PC-3 (cell line): Measurements from ENCODE around the gene CYBRD1. TPM values are rescaled to one million over a fixed set of nuclear protein-coding genes. Genes with fewer than 3 reads are reported as not detected.

Experiments
- ATAC-seq: fragments of 200-7000 bp; cut with Tn5 transposase; 2 replicates; pipeline ENCODE4 v1.9.1; 2020; ENCODE audit warnings: mild to moderate bottlenecking, moderate library complexity
- BruUV-seq: library from RNA; stranded (reverse); fragments of 400-500 nt; replicated peaks from 2 replicates; lab custom pipeline; 2021; lab: Mats Ljungman, UMichigan
- CTCF ChIA-PET: fragments of 300-600 bp; sonication (Branson Sonifier 250); formaldehyde crosslinking; loops from one replicate; lab custom pipeline; 2022; ENCODE audit warnings: antibody characterized with exemption; lab: Charles Lee
- POLR2A ChIA-PET: fragments of 300-600 bp; sonication (Branson Sonifier 250); formaldehyde crosslinking; loops from one replicate; lab custom pipeline; 2022; ENCODE audit warnings: antibody characterized with exemption; ENCODE audit not compliant: unreplicated experiment; lab: Charles Lee
- DNase-seq: peaks from one replicate; pipeline ENCODE4 v3.0.0-alpha.2; 2015
- H2AFZ ChIP-seq: fragments of 300-600 bp; sonication (generic); 2 replicates; pipeline ENCODE4 v1.6.0; 2016; ENCODE audit warnings: antibody characterized with exemption, low read length
- H3F3A ChIP-seq: fragments of 300-600 bp; sonication (generic); one replicate; pipeline ENCODE4 v1.6.0; 2017; ENCODE audit warnings: antibody characterized with exemption, low read length, control low read depth, mild to moderate bottlenecking; ENCODE audit not compliant: unreplicated experiment
- H3K27ac ChIP-seq: fragments of 300-600 bp; sonication (generic); 2 replicates; pipeline ENCODE4 v1.5.1; 2016; ENCODE audit warnings: mild to moderate bottlenecking, low read length
- H3K27me3 ChIP-seq: fragments of 300-600 bp; sonication (generic); 2 replicates; pipeline ENCODE4 v1.6.1; 2016; ENCODE audit warnings: low read length, mixed read lengths
- H3K36me3 ChIP-seq: fragments of 300-600 bp; sonication (generic); 2 replicates; pipeline ENCODE4 v1.6.1; 2016; ENCODE audit warnings: low read depth, mixed run types, low read length, mixed read lengths
- H3K4me1 ChIP-seq: fragments of 300-600 bp; sonication (generic); 2 replicates; pipeline ENCODE4 v1.5.1; 2016; ENCODE audit warnings: low read length; ENCODE audit not compliant: insufficient read depth
- H3K4me2 ChIP-seq: fragments of 300-600 bp; sonication (generic); 2 replicates; pipeline ENCODE4 v1.6.0; 2016; ENCODE audit warnings: low read length
- H3K4me3 ChIP-seq: fragments of 300-600 bp; sonication (generic); 2 replicates; pipeline ENCODE4 v1.5.1; 2016; ENCODE audit warnings: mild to moderate bottlenecking, low read length, mixed read lengths
- H3K79me2 ChIP-seq: fragments of 300-600 bp; sonication (generic); 2 replicates; pipeline ENCODE4 v1.6.1; 2017; ENCODE audit warnings: low read length, mixed read lengths
- H3K9ac ChIP-seq: fragments of 300-600 bp; sonication (generic); 2 replicates; pipeline ENCODE4 v1.6.0; 2016; ENCODE audit warnings: mild to moderate bottlenecking, low read length
- H3K9me2 ChIP-seq: fragments of 300-600 bp; sonication (generic); replicated peaks from 2 replicates; pipeline ENCODE4 v1.6.1; 2016; ENCODE audit warnings: mixed run types, low read length, mixed read lengths
- H3K9me3 ChIP-seq: fragments of 300-600 bp; sonication (generic); 2 replicates; pipeline ENCODE4 v1.6.1; 2016; ENCODE audit warnings: low read length, mixed read lengths
- H4K20me1 ChIP-seq: fragments of 300-600 bp; sonication (generic); 2 replicates; pipeline ENCODE4 v1.6.1; 2016; ENCODE audit warnings: low read length, mixed read lengths
- EZH2 ChIP-seq: fragments of 300-600 bp; sonication (generic); IDR thresholded peaks from one replicate; pipeline ENCODE4 v1.6.1; 2017; ENCODE audit warnings: antibody characterized with exemption, mild to moderate bottlenecking, low read length; ENCODE audit not compliant: unreplicated experiment
- EZH2phosphoT487 ChIP-seq: fragments of 300-600 bp; sonication (generic); IDR thresholded peaks from 2 replicates; pipeline ENCODE4 v1.6.1; 2018; ENCODE audit warnings: mild to moderate bottlenecking, antibody characterized with exemption, low read length, borderline replicate concordance
- intact Hi-C: fragments of 100-400 bp; cut with micrococcal nuclease; formaldehyde crosslinking; loops from 2 replicates; pipeline ENCODE4 v1.9.0; 2023
- total RNA-seq: library from RNA; depleted of rRNA; stranded (reverse); fragments of >200 nt; gene quantifications from 2 replicates; pipeline ENCODE4 v1.2.3, GENCODE V29; 2014
- TF ChIP-seq, protein P1 (sequence below): fragments of 300-600 bp; sonication (generic); conservative IDR thresholded peaks from 2 replicates; pipeline ENCODE4 v1.5.1; 2017; ENCODE audit warnings: antibody characterized with exemption, low read depth, mild to moderate bottlenecking, low read length

The CYBRD1 gene
- total RNA-seq, 1 experiment from 2014 or later = 0.87 TPM

DNA sequence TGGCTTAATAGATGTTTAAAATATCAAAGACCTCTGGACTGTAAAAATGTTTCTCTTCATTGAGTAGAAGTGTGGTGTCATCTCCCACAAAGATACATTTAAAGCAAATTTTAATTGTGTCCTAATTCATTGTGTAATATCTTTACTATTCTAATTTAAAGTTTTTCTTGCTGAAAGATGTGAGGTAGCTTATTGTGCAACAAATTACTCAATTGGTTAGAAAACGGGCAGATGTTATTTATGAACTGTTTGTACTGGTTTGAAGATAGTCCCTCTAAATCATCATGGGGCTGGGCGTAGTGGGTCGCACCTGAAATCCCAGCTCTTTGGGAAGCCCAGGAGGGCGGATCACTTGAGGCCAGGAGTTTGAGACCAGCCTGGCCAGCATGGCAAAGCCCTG, 65.3 kb downstream of the CYBRD1 start:
- no peak for DNase-seq
- no peak for ATAC-seq

DNA sequence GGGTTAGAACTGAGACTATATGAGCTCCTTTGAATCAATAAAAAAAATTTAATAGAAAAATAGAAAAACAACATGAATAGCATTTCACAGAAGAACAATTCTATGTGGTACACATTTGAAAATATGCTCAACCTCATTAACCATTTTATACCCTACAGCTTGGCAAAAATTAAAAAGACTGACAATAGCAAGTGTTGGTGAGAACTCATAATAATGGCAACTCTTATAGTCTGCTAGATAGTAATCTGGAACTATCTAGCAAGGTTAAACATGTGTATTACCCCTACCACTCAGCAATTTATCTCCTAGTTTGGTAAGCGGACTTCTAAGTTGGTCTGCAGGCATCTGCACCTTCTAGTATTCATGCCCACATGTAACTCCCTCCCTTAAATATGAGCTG, 67.8 kb downstream of the CYBRD1 start:
- Histone ChIP-seq H3K9ac (no peak overlapping the region), H3K36me3 (no peaks in the 10 kb centered on the region), H3F3A (no peaks in the 10 kb centered on the region), H3K9me3 (no peaks in the 10 kb centered on the region), H3K4me1 (no peaks in the 10 kb centered on the region), H3K4me2 (no peak overlapping the region), H3K79me2 (no peaks in the 10 kb centered on the region), H2AFZ (no peak overlapping the region), H3K27ac (no peak overlapping the region), H3K4me3 (no peak overlapping the region), H4K20me1 (no peaks in the 10 kb centered on the region), H3K9me2 (no peaks in the 10 kb centered on the region), H3K27me3 (no peaks in the 10 kb centered on the region)
- ATAC-seq = no peak
- intact Hi-C loops = no loop called here
- ChIA-PET POLR2A (no interaction called here), CTCF (no interaction called here)
- no TSS peak for BruUV-seq
- TF ChIP-seq, protein P1, sequence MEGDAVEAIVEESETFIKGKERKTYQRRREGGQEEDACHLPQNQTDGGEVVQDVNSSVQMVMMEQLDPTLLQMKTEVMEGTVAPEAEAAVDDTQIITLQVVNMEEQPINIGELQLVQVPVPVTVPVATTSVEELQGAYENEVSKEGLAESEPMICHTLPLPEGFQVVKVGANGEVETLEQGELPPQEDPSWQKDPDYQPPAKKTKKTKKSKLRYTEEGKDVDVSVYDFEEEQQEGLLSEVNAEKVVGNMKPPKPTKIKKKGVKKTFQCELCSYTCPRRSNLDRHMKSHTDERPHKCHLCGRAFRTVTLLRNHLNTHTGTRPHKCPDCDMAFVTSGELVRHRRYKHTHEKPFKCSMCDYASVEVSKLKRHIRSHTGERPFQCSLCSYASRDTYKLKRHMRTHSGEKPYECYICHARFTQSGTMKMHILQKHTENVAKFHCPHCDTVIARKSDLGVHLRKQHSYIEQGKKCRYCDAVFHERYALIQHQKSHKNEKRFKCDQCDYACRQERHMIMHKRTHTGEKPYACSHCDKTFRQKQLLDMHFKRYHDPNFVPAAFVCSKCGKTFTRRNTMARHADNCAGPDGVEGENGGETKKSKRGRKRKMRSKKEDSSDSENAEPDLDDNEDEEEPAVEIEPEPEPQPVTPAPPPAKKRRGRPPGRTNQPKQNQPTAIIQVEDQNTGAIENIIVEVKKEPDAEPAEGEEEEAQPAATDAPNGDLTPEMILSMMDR = no peak
- TF ChIP-seq EZH2 (no peak), EZH2phosphoT487 (no peak)
- DNase-seq = no peak

More for the DNA sequence above, 65.3 kb downstream of the CYBRD1 start:
- Histone ChIP-seq H2AFZ (no peak overlapping the region), H3K36me3 (no peaks in the 10 kb centered on the region), H3K9me2 (no peaks in the 10 kb centered on the region), H3K9me3 (no peaks in the 10 kb centered on the region), H3K4me3 (no peak overlapping the region), H3K79me2 (no peaks in the 10 kb centered on the region), H4K20me1 (no peaks in the 10 kb centered on the region), H3K27ac (no peak overlapping the region), H3K4me1 (no peaks in the 10 kb centered on the region), H3K9ac (no peak overlapping the region), H3K27me3 (no peaks in the 10 kb centered on the region), H3K4me2 (no peak overlapping the region), H3F3A (no peaks in the 10 kb centered on the region)
- ChIA-PET POLR2A (interaction anchor here (0.6 kb wide), 1 partner anchor 1106 kb away, joined by 3 read pairs; no protein-coding TSS in a partner anchor), CTCF (no interaction called here)
- no TSS peak for BruUV-seq
- intact Hi-C loops = no loop called here
- TF ChIP-seq, protein P1 = no peak

DNA sequence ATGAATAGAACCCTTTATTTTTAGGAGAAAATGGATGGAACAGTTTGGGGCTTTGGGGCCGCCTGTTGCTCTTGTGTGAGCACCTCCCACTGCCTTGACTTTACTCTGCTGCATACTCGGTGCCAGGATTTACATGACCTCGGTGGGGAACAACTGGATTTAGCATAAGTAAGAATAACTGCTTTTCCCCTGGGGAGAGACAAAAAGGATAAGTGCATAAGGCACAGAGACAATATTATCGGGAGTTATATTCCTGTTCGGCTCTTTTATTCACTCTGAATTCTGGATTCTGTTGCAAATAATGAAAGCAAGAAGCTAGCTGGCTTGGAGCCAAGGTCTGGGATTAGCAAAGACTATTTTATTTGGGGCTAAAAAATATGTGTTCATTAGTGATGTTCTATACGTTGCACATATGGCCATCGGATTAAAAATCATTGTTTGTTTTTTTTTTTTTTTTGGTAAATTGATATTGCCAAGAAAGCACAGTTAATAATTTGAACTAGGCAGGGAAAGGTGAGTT, 69.8 kb downstream of the CYBRD1 start:
- H2AFZ ChIP-seq = no peak overlapping the region
- H3K4me1 ChIP-seq = peaks cover 8% of the 10 kb centered on the region
- no TSS peak for BruUV-seq
- no peaks in the 10 kb centered on the region for H3K9me3 ChIP-seq
- intact Hi-C loops = no loop called here
- TF ChIP-seq EZH2 = no peak
- TF ChIP-seq, protein P1 = no peak
- no peak for TF ChIP-seq EZH2phosphoT487
- POLR2A ChIA-PET = no interaction called here
- H3K27ac ChIP-seq = no peak overlapping the region
- no peaks in the 10 kb centered on the region for H3K36me3 ChIP-seq
- no peak overlapping the region for H3K4me3 ChIP-seq
- H3K79me2 ChIP-seq = no peaks in the 10 kb centered on the region
- CTCF ChIA-PET = no interaction called here
- no peak for ATAC-seq
- H3F3A ChIP-seq = no peaks in the 10 kb centered on the region
- H4K20me1 ChIP-seq = no peaks in the 10 kb centered on the region
- no peak for DNase-seq
- H3K4me2 ChIP-seq = no peak overlapping the region
- no peaks in the 10 kb centered on the region for H3K9me2 ChIP-seq
- H3K27me3 ChIP-seq = no peaks in the 10 kb centered on the region
- H3K9ac ChIP-seq = no peak overlapping the region
